ENCODE measurements around the gene MAP2K1. TPM values are rescaled to one million over a fixed set of nuclear protein-coding genes. Genes with fewer than 3 reads are reported as not detected.

Gene MAP2K1
- total and polyA plus RNA-seq, 9 of the 15 experiments (the other 6 are each of a cell fraction or from before 2014, with no cell fraction given): 7.5 to 58.3 (median 30.0) TPM

DNA sequence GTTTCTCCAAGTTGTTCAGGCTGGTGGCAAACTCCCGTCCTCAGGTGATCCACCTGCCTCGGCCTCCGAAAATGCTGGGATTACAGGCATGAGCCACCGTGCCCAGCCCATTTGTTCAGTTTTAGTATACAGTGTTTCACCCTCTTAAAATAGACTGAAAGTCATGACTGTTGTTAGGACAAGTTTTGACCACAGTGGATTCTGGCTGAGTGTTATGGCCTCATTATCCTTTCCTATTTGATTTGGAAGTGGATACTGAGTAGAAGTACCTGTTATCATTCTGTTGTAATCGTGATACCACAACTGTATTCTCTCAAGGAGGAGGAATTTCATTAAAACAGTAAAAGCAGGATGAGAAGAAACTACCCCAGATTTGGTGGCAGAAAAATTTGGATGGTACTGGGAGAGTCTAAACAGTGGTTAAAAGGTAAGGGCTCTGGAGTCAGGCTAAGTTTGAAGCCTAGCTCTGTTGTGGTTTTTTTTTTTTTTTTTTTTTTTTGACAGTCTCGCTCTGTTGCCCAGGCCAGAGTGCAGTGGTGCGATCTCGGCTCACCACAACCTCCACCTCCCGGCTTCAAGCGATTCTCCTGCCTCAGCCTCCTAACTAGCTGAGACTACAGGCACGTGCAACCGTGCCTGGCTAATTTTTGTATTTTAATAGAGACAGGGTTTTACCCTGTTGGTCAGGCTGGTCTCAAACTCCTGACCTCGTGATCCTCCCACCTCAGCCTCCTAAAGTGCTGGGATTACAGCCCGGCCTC, 2.6 kb downstream of the MAP2K1 start:
- H4K20me1 ChIP-seq (replicated peaks; ENCODE audit: control insufficient read depth, insufficient read depth, low read length): peaks cover 13% of the 10 kb centered on the region
- no peak for FAIRE-seq
- no peaks in the 10 kb centered on the region for H3K9me1 ChIP-seq (ENCODE audit: control insufficient read depth, insufficient read depth, low read length)
- no peaks in the 10 kb centered on the region for H3K27me3 ChIP-seq (ENCODE audit: control insufficient read depth in 2 of 2, insufficient read depth in 2 of 2, low read length in 2 of 2)
- H2AFZ ChIP-seq (ENCODE audit: low read depth, low read length): no peak overlapping the region
- H3K4me1 ChIP-seq (replicated peaks in 1 of 2; ENCODE audit: control insufficient read depth in 2 of 2, insufficient read depth in 2 of 2, low read length in 2 of 2): peaks cover 23 to 30% of the 10 kb centered on the region in 2 experiments; a peak in 3 of 5 replicates
- peaks cover 38% of the 10 kb centered on the region; the same call in 2 of the 3 replicates for H3K36me3 ChIP-seq (ENCODE audit: control insufficient read depth, insufficient read depth, low read length)
- no peak overlapping the region for H3K4me2 ChIP-seq (ENCODE audit: insufficient read depth, low read length)
- ChIA-PET POLR2A (interaction anchor here (0.7 kb wide), 1 partner anchor 459 kb away, joined by 3 read pairs; no protein-coding TSS in a partner anchor), CTCF (ENCODE audit: low intra/inter-chr PET ratio) (no interaction called here)
- ATAC-seq: no peak
- in situ Hi-C loops (cut with MboI) (loop anchor here (5.0 kb wide), 1 partner anchor 93 kb away; no protein-coding TSS in a partner anchor), intact Hi-C loops (cut with micrococcal nuclease) (no loop called here)
- H3K27ac ChIP-seq (ENCODE audit: extremely low read depth, low read depth, low read length): no peak overlapping the region
- H3K79me2 ChIP-seq (ENCODE audit: control insufficient read depth, insufficient read depth, low read length): peaks cover 87% of the 10 kb centered on the region
- TF ChIP-seq HCFC1 (IDR thresholded peaks at IDR 0.05; ENCODE audit: low read depth, low read length): no peak
- no peak for TF ChIP-seq KDM2B (CRISPR knock-in tag; IDR thresholded peaks at IDR 0.05)
- TF ChIP-seq, protein P1, sequence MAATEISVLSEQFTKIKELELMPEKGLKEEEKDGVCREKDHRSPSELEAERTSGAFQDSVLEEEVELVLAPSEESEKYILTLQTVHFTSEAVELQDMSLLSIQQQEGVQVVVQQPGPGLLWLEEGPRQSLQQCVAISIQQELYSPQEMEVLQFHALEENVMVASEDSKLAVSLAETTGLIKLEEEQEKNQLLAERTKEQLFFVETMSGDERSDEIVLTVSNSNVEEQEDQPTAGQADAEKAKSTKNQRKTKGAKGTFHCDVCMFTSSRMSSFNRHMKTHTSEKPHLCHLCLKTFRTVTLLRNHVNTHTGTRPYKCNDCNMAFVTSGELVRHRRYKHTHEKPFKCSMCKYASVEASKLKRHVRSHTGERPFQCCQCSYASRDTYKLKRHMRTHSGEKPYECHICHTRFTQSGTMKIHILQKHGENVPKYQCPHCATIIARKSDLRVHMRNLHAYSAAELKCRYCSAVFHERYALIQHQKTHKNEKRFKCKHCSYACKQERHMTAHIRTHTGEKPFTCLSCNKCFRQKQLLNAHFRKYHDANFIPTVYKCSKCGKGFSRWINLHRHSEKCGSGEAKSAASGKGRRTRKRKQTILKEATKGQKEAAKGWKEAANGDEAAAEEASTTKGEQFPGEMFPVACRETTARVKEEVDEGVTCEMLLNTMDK (IDR thresholded peaks at IDR 0.05; ENCODE audit: borderline replicate concordance, insufficient read depth, low read depth, low read length, poor library complexity, severe bottlenecking): no peak
- BruUV-seq (replicated peaks): no TSS peak
- H3K9me3 ChIP-seq (replicated peaks; ENCODE audit: control insufficient read depth, insufficient read depth, low read depth, low read length): no peaks in the 10 kb centered on the region
- 73% methylated on average over 8 of the region's 14 CpGs for WGBS (ENCODE audit: insufficient coverage, low coverage, missing lambda C conversion rate)
- H3K9ac ChIP-seq (ENCODE audit: insufficient read depth in 1 of 2, low read depth in 2 of 2, low read length in 2 of 2): peak overlapping the region in 1 of 2 experiments; percentile 43; a peak in 1 of 4 replicates
- DNase-seq (ENCODE audit: extremely low read depth in 1 of 4, low spot score in 3 of 4): no peak
- H3K4me3 ChIP-seq: no peak overlapping the region; the same call in 1 of the 2 replicates
